ENCODE results near the gene ATP5PD.
"Not testable (repeated sequence)": the region's sequence is repeated elsewhere in the genome, so short reads cannot be mapped to it uniquely, and the experiment has no call there.

ATP5PD gene

GRCh38 chr17:75059369-75060345 lies 12.9 kb upstream of the ATP5PD start:
- in situ Hi-C loops (cut with MboI; ENCODE audit: low sequenced_read_pairs): no loop called here

GRCh38 chr17:75051941-75052340 lies 5.2 kb upstream of the ATP5PD start:
- in situ Hi-C loops (cut with MboI; ENCODE audit: low sequenced_read_pairs): no loop called here

- in situ Hi-C loops (cut with MboI; ENCODE audit: low sequenced_read_pairs): no loop called here
Measured at GRCh38 chr17:75049706-75050105, 2.9 kb upstream of the ATP5PD start.

GRCh38 chr17:75049057-75049456 lies 2.3 kb upstream of the ATP5PD start:
- in situ Hi-C loops (cut with MboI; ENCODE audit: low sequenced_read_pairs): no loop called here

GRCh38 chr17:75048249-75048878 lies 1.6 kb upstream of the ATP5PD start:
- in situ Hi-C loops (cut with MboI; ENCODE audit: low sequenced_read_pairs): no loop called here

- in situ Hi-C loops (cut with MboI; ENCODE audit: low sequenced_read_pairs): no loop called here
Measured at GRCh38 chr17:75047398-75048098, 779 bp upstream of the ATP5PD start.

GRCh38 chr17:75045946-75046406 lies 793 bp downstream of the ATP5PD start:
- in situ Hi-C loops (cut with MboI; ENCODE audit: low sequenced_read_pairs): not testable (repeated sequence)

GRCh38 chr17:75044716-75045115 lies 2.1 kb downstream of the ATP5PD start:
- in situ Hi-C loops (cut with MboI; ENCODE audit: low sequenced_read_pairs): no loop called here

GRCh38 chr17:75043789-75044188 lies 3.0 kb downstream of the ATP5PD start:
- in situ Hi-C loops (cut with MboI; ENCODE audit: low sequenced_read_pairs): not testable (repeated sequence)

GRCh38 chr17:75041656-75042280 lies 5.0 kb downstream of the ATP5PD start:
- in situ Hi-C loops (cut with MboI; ENCODE audit: low sequenced_read_pairs): no loop called here

GRCh38 chr17:75039238-75039637 lies 7.5 kb downstream of the ATP5PD start:
- in situ Hi-C loops (cut with MboI; ENCODE audit: low sequenced_read_pairs): no loop called here

GRCh38 chr17:75036643-75037268 lies 10.0 kb downstream of the ATP5PD start:
- in situ Hi-C loops (cut with MboI; ENCODE audit: low sequenced_read_pairs): no loop called here

GRCh38 chr17:75034236-75034908 lies 12.4 kb downstream of the ATP5PD start:
- in situ Hi-C loops (cut with MboI; ENCODE audit: low sequenced_read_pairs): no loop called here

- in situ Hi-C loops (cut with MboI; ENCODE audit: low sequenced_read_pairs): no loop called here
Measured at GRCh38 chr17:75033346-75034235, 13.2 kb downstream of the ATP5PD start.

GRCh38 chr17:75032720-75033280 lies 14.0 kb downstream of the ATP5PD start:
- in situ Hi-C loops (cut with MboI; ENCODE audit: low sequenced_read_pairs): no loop called here

GRCh38 chr17:75031972-75032719 lies 14.6 kb downstream of the ATP5PD start:
- in situ Hi-C loops (cut with MboI; ENCODE audit: low sequenced_read_pairs): no loop called here

GRCh38 chr17:75030161-75030560 lies 16.6 kb downstream of the ATP5PD start:
- in situ Hi-C loops (cut with MboI; ENCODE audit: low sequenced_read_pairs): no loop called here

- in situ Hi-C loops (cut with MboI; ENCODE audit: low sequenced_read_pairs): not testable (repeated sequence)
Measured at GRCh38 chr17:75026650-75027049, 20.1 kb downstream of the ATP5PD start.
